ENCODE results near the gene KLHL3. TPM values are rescaled to one million over a fixed set of nuclear protein-coding genes. Genes with fewer than 3 reads are reported as not detected.

The KLHL3 gene
- total and polyA plus RNA-seq, 7 experiments from 2014 or later: 4.6 to 47.3 (median 17.8) TPM

GRCh38 chr5:137600721-137601360, 135.0 kb downstream of the KLHL3 start:
- peaks cover 30 to 56% (median 37%) of the 10 kb centered on the region in 5 donors for H3K27me3 Mint-ChIP-seq
- Histone ChIP-seq H3K4me1 (ENCODE audit: control insufficient read depth in 2 of 2, insufficient read depth in 2 of 2, low read length in 2 of 2) (no peaks in the 10 kb centered on the region), H3K27me3 (ENCODE audit: control insufficient read depth in 2 of 2, insufficient read depth in 2 of 2, low read length in 2 of 2) (no peaks in the 10 kb centered on the region), H3K4me3 (ENCODE audit: low read length) (no peak overlapping the region), H3K9me3 (ENCODE audit: control insufficient read depth in 2 of 3, low read length in 3 of 3) (no peaks in the 10 kb centered on the region), H3K27ac (ENCODE audit: low read depth, low read length) (no peak overlapping the region), H3K36me3 (ENCODE audit: control insufficient read depth in 2 of 3, insufficient read depth in 3 of 3, low read length in 3 of 3) (no peaks in the 10 kb centered on the region)
- CTCF ChIA-PET: interaction anchor here (0.6 kb wide), 1 partner anchor 10 kb away, joined by 3 read pairs; no protein-coding TSS in a partner anchor
- H3K4me1 Mint-ChIP-seq: peaks cover 0 to 1% (median 0%) of the 10 kb centered on the region in 7 donors
- ATAC-seq (no peak), DNase-seq (no peak)
- H3K36me3 Mint-ChIP-seq: no peaks in the 10 kb centered on the region
- intact Hi-C loops (cut with micrococcal nuclease): no loop called here
- H3K9me3 Mint-ChIP-seq: peaks cover 0 to 2% (median 0%) of the 10 kb centered on the region in 11 donors
- H3K27ac Mint-ChIP-seq: no peak overlapping the region
- POLR2A ChIA-PET: no interaction called here
- no peak overlapping the region for H3K4me3 Mint-ChIP-seq

- DNase-seq (no peak), ATAC-seq (no peak)
- Histone ChIP-seq H3K4me1 (ENCODE audit: control insufficient read depth in 2 of 2, insufficient read depth in 2 of 2, low read length in 2 of 2) (no peaks in the 10 kb centered on the region), H3K27me3 (ENCODE audit: control insufficient read depth in 2 of 2, insufficient read depth in 2 of 2, low read length in 2 of 2) (no peaks in the 10 kb centered on the region), H3K36me3 (ENCODE audit: control insufficient read depth in 2 of 3, insufficient read depth in 3 of 3, low read length in 3 of 3) (no peaks in the 10 kb centered on the region), H3K27ac (ENCODE audit: low read depth, low read length) (no peak overlapping the region), H3K4me3 (ENCODE audit: low read length) (no peak overlapping the region), H3K9me3 (ENCODE audit: control insufficient read depth in 2 of 3, low read length in 3 of 3) (no peaks in the 10 kb centered on the region)
- no peak overlapping the region for H3K27ac Mint-ChIP-seq
- POLR2A ChIA-PET: no interaction called here
- peaks cover 33 to 50% (median 40%) of the 10 kb centered on the region in 5 donors for H3K27me3 Mint-ChIP-seq
- H3K9me3 Mint-ChIP-seq: no peaks in the 10 kb centered on the region
- CTCF ChIA-PET: no interaction called here
- H3K36me3 Mint-ChIP-seq: no peaks in the 10 kb centered on the region
- H3K4me3 Mint-ChIP-seq: no peak overlapping the region
- intact Hi-C loops (cut with micrococcal nuclease): no loop called here
- H3K4me1 Mint-ChIP-seq: peaks cover 0 to 1% (median 0%) of the 10 kb centered on the region in 7 donors
Observed at GRCh38 chr5:137599457-137599856, 136.4 kb downstream of the KLHL3 start.

- peaks cover 29 to 48% (median 46%) of the 10 kb centered on the region in 5 donors for H3K27me3 Mint-ChIP-seq
- Histone ChIP-seq H3K27ac (ENCODE audit: low read depth, low read length) (no peak overlapping the region), H3K4me1 (ENCODE audit: control insufficient read depth in 2 of 2, insufficient read depth in 2 of 2, low read length in 2 of 2) (no peaks in the 10 kb centered on the region), H3K9me3 (ENCODE audit: control insufficient read depth in 2 of 3, low read length in 3 of 3) (no peaks in the 10 kb centered on the region), H3K36me3 (ENCODE audit: control insufficient read depth in 2 of 3, insufficient read depth in 3 of 3, low read length in 3 of 3) (no peaks in the 10 kb centered on the region), H3K4me3 (ENCODE audit: low read length) (no peak overlapping the region), H3K27me3 (ENCODE audit: control insufficient read depth in 2 of 2, insufficient read depth in 2 of 2, low read length in 2 of 2) (no peaks in the 10 kb centered on the region)
- peaks cover 0 to 3% (median 0%) of the 10 kb centered on the region in 11 donors for H3K9me3 Mint-ChIP-seq
- ATAC-seq (no peak), DNase-seq (no peak)
- POLR2A ChIA-PET: no interaction called here
- no peaks in the 10 kb centered on the region for H3K4me1 Mint-ChIP-seq
- H3K36me3 Mint-ChIP-seq: no peaks in the 10 kb centered on the region
- CTCF ChIA-PET: no interaction called here
- H3K27ac Mint-ChIP-seq: no peak overlapping the region
- intact Hi-C loops (cut with micrococcal nuclease): no loop called here
- H3K4me3 Mint-ChIP-seq: no peak overlapping the region
Observed at GRCh38 chr5:137598399-137598798, 137.5 kb downstream of the KLHL3 start.

- POLR2A ChIA-PET: no interaction called here
- Histone ChIP-seq H3K4me3 (ENCODE audit: low read length) (no peak overlapping the region), H3K27ac (ENCODE audit: low read depth, low read length) (no peak overlapping the region), H3K27me3 (ENCODE audit: control insufficient read depth in 2 of 2, insufficient read depth in 2 of 2, low read length in 2 of 2) (no peaks in the 10 kb centered on the region), H3K9me3 (ENCODE audit: control insufficient read depth in 2 of 3, low read length in 3 of 3) (no peaks in the 10 kb centered on the region), H3K4me1 (ENCODE audit: control insufficient read depth in 2 of 2, insufficient read depth in 2 of 2, low read length in 2 of 2) (no peaks in the 10 kb centered on the region), H3K36me3 (ENCODE audit: control insufficient read depth in 2 of 3, insufficient read depth in 3 of 3, low read length in 3 of 3) (no peaks in the 10 kb centered on the region)
- ATAC-seq (no peak), DNase-seq (no peak)
- Mint-ChIP-seq H3K27ac (no peak overlapping the region), H3K9me3 (peaks cover 0 to 9% (median 2%) of the 10 kb centered on the region in 11 donors), H3K27me3 (peaks cover 34 to 58% (median 49%) of the 10 kb centered on the region in 5 donors), H3K4me3 (no peak overlapping the region), H3K36me3 (peaks cover 0 to 3% (median 0%) of the 10 kb centered on the region in 5 donors), H3K4me1 (no peaks in the 10 kb centered on the region)
- intact Hi-C loops (cut with micrococcal nuclease): no loop called here
- CTCF ChIA-PET: no interaction called here
Observed at GRCh38 chr5:137596941-137597340, 138.9 kb downstream of the KLHL3 start.

GRCh38 chr5:137595396-137596079, 140.4 kb downstream of the KLHL3 start:
- intact Hi-C loops (cut with micrococcal nuclease): no loop called here
- POLR2A ChIA-PET: interaction anchor here (0.6 kb wide), 1 partner anchor 395 kb away, joined by 3 read pairs; no protein-coding TSS in a partner anchor
- Mint-ChIP-seq H3K9me3 (peaks cover 0 to 18% (median 4%) of the 10 kb centered on the region in 11 donors), H3K4me3 (no peak overlapping the region), H3K36me3 (peaks cover 0 to 3% (median 0%) of the 10 kb centered on the region in 5 donors), H3K27ac (no peak overlapping the region), H3K27me3 (peaks cover 38 to 66% (median 52%) of the 10 kb centered on the region in 5 donors), H3K4me1 (no peaks in the 10 kb centered on the region)
- CTCF ChIA-PET: no interaction called here
- Histone ChIP-seq H3K4me1 (ENCODE audit: control insufficient read depth in 2 of 2, insufficient read depth in 2 of 2, low read length in 2 of 2) (no peaks in the 10 kb centered on the region), H3K36me3 (ENCODE audit: control insufficient read depth in 2 of 3, insufficient read depth in 3 of 3, low read length in 3 of 3) (no peaks in the 10 kb centered on the region), H3K9me3 (ENCODE audit: control insufficient read depth in 2 of 3, low read length in 3 of 3) (no peaks in the 10 kb centered on the region), H3K27ac (ENCODE audit: low read depth, low read length) (no peak overlapping the region), H3K4me3 (ENCODE audit: low read length) (no peak overlapping the region), H3K27me3 (ENCODE audit: control insufficient read depth in 2 of 2, insufficient read depth in 2 of 2, low read length in 2 of 2) (no peaks in the 10 kb centered on the region)
- no peak for ATAC-seq
- DNase-seq: no peak

- intact Hi-C loops (cut with micrococcal nuclease): no loop called here
- no peak for ATAC-seq
- H3K27ac ChIP-seq (ENCODE audit: low read depth, low read length): no peak overlapping the region
- ChIA-PET POLR2A (no interaction called here), CTCF (no interaction called here)
- H3K4me1 Mint-ChIP-seq: no peaks in the 10 kb centered on the region
- peaks cover 39 to 62% (median 50%) of the 10 kb centered on the region in 5 donors for H3K27me3 Mint-ChIP-seq
- H3K36me3 Mint-ChIP-seq: peaks cover 0 to 3% (median 0%) of the 10 kb centered on the region in 5 donors
- H3K9me3 Mint-ChIP-seq: peaks cover 0 to 18% (median 4%) of the 10 kb centered on the region in 11 donors
- no peak overlapping the region for H3K27ac Mint-ChIP-seq
- H3K4me3 ChIP-seq (ENCODE audit: low read length): no peak overlapping the region
- DNase-seq: no peak
- no peaks in the 10 kb centered on the region for H3K36me3 ChIP-seq (ENCODE audit: control insufficient read depth in 2 of 3, insufficient read depth in 3 of 3, low read length in 3 of 3)
- H3K4me1 ChIP-seq (ENCODE audit: control insufficient read depth in 2 of 2, insufficient read depth in 2 of 2, low read length in 2 of 2): no peaks in the 10 kb centered on the region
- no peaks in the 10 kb centered on the region for H3K27me3 ChIP-seq (ENCODE audit: control insufficient read depth in 2 of 2, insufficient read depth in 2 of 2, low read length in 2 of 2)
- H3K9me3 ChIP-seq (ENCODE audit: control insufficient read depth in 2 of 3, low read length in 3 of 3): no peaks in the 10 kb centered on the region
- H3K4me3 Mint-ChIP-seq: no peak overlapping the region
Observed at GRCh38 chr5:137594717-137595116, 141.2 kb downstream of the KLHL3 start.

Measured in naive thymus-derived CD4-positive, alpha-beta T cell (primary cell).